CD4-positive, alpha-beta T cell treated with Interleukin-6 for 4 hours (primary cell): Measurements from ENCODE around the gene CCDC27.

Experiments
- DNase-seq: peaks from one replicate; pipeline ENCODE4 v3.0.0-alpha.2; 2020; ENCODE audit warnings: mixed read lengths

Gene CCDC27

DNA sequence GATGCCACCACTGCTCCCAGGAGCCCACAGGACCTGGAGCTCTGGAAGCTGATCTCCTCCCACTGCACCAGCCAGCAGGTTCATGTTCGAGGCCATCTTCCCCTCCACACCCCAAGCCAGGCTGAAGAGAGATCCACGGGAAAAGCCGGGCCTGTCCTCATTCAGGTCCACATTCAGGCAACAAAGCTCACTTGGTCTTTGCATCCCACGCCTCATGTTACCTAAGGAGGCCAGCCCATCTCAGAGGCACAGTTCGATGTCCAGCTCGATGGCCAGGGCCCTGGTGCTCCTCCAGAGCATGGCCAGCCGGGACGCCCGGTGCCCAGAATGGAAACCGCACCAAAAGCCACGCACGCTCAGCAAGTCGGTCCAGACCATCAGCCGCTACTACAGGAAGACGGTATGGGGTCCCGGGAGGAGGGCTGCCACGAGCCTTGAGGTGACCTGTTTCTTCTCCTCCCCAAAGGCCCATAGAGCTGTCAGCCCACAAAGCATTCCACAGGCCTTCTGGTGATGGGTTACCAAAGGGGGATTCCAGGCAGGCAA lies at the start of gene CCDC27:
Gene CCDC27 (plus strand): TSS at position 51 of the 546 bp plus-strand sequence. CDS start 32 bp downstream, at position 83.
- DNase-seq, result no peak

DNA sequence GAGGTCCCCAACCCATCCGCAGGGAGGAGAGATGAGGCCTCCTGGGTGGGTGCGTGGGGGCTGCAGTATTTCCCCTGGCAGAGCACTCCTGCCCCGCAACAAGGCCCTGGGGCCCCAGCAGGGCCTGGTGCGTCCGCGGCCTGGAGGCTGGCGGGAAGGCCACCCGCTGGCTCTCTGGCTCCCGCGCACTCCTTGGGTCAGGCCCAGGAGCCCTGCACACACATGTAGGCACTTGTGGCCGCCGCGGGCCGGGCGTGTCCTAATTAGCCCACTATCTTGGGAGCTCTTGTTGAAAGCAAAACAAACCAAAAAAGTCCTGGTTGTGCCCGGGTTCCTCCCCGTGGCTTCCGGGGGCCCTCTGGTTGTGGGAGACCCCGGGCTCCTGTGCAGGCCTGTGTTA lies 49.7 kb upstream of the CCDC27 start:
- no peak for DNase-seq

DNA sequence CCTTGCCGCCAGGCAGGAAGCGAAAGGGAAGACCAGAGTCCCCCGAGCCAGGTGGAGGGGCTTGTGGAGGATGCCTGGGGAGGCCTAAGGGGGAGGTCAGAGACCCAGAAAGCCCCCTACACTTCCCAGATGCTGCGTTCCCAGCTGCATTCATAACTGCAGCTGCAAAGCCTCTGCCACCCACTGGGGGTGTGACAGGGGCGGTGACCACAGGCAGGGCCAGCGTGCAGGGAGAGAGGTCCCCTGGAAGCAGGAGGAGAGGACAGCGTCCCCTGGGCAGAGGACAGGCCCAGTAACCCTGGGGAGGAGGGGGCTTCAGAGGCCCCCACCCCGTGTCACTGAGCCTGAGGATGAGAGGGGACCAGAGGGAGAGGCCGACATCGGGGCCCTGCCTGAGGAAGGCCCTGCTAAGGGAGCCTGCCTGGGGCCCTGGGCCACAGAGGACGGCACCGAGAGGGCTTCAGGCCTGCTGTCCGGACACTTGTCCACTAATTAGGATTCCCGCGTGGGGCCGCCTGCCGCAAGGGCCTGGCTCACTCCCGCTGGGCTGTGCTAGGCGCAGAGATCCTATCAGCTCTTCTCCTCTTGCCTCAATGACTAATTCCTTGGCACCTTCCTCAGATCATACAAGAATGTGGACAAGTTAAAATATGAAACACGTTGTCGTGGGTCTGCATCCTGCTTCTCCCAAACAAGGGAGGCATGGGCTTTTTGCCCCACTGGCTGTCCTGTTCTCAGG lies 49.1 kb upstream of the CCDC27 start:
- no peak for DNase-seq

DNA sequence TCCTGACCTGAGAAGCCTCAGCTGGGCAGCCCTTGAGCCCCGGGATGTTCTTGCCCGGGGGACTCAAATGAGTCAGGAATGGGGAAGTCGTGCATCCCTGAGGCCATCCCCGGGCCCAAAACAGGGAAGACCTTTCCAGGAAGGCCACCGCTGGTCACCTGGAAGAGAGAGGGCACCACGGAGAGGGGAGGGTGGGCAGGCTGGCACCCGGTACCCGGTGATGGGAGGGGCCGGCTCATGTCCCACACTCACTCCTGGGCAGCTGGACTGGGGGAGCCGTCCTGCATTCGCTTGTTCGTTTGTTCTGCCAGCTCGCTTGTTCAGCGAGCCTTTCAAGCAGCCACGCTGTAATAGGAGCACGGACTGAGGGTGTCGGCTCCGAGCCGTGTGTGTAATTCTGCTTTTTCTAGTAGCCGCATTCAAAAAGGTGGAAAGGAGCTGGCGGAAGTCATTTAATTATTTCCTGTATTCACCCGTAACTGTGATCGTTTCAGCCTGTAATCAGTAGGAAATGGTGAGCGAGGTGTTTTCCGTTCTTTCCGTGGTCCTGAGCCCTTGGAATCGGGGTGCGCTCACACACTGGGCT lies 48.4 kb upstream of the CCDC27 start:
- no peak for DNase-seq

DNA sequence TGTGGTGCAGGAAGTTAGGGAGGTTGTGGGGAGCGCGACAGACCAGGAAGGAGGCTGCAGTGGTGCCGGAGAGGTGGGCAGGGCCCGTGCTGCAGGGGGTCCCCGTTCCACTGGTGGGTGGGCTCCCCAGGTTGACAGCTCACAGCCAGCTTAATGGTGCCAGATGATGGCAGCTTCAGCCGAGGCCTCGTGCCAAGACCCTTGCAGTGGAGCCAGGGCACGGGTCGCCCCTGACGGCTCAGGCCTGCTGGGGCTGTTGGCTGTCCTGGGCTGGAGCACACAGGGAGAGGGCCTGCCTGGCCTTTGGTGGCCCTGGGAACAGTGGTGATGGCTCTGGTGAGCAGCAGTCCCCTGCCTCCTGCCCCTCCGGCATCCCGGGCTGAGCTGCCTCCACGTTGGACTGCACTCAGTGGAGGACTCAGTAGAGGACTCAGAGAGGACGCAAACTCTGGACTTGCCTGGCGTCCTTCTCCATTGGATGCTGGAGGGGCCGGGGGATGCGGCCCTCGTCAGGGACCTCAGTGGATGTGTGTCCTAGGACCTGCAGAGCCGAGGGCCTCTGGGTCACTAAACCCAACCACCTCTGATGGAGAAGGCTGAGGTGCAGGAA lies 46.8 kb upstream of the CCDC27 start:
- no peak for DNase-seq

DNA sequence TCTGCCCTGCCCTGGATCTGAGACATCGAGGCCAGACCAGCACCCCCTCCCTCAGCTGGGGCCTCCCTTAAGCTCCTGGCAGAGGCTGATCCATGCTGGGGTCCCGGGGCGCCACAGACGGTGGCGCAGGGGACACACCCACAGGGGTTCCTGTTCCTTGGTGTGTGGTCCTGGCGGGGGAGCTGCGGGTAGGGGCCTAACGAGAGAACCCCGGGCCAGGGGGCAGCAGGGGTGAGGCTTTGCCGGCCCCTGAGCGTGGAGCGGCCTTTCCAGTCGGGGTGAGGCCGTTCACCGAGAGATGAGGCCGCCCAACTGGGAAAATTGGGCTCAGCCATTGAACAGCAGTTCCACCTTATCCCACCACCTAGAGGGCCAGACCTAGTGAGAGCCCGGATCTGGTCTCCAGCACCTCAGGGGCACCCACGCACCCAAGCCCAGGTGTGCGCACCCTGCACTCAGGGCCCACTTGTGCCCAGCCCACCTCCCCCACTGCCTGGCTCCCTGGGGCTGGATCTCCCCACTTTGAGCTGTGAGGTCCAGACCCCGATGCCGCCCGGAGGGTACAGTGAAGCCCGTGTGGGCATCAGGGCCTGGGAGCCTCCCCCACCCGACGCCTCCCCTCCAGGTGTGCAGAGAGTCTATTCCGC lies 45.5 kb upstream of the CCDC27 start:
- no peak for DNase-seq

DNA sequence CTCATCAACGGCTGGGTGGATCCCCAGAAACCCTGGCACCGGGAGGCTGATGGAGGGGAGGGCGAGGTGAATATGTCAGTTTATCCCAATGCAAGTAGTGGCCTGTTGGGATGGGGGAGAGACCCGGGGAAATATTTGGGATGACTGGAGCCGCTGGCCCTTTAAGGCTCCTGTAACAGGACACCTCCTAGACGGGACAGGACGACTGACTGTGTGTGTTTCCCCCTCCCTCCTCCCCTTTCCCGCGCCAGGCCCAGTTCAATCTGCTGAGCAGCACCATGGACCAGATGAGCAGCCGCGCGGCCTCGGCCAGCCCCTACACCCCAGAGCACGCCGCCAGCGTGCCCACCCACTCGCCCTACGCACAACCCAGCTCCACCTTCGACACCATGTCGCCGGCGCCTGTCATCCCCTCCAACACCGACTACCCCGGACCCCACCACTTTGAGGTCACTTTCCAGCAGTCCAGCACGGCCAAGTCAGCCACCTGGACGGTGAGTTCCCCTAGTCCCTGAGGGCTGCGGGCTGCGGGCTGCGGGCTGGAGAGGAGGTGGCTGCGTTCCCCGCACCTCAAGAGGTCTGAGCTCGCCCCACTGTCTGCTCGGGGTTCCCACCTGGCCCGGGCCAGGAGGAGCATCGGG lies 44.8 kb upstream of the CCDC27 start:
- DNase-seq, result no peak

DNA sequence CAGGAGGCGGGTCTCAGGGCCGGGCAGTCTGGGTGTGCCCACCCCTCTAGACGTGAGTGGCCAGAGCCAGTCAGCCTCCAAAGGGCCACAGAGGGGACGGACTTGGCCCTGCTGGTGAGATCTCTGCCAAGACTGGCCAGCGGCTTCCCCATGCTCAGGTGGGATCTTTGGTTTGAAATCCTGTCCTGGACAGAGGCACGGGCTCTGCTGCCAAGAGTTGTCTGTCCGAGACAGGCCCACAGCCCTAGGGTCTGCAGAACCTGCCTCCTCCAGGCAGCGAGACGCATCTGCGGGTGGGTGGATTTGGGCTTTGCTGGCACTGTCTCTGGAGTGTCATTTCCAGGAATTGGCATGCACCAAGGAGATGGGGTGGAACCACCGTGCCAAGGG lies 44.3 kb upstream of the CCDC27 start:
- no peak for DNase-seq

DNA sequence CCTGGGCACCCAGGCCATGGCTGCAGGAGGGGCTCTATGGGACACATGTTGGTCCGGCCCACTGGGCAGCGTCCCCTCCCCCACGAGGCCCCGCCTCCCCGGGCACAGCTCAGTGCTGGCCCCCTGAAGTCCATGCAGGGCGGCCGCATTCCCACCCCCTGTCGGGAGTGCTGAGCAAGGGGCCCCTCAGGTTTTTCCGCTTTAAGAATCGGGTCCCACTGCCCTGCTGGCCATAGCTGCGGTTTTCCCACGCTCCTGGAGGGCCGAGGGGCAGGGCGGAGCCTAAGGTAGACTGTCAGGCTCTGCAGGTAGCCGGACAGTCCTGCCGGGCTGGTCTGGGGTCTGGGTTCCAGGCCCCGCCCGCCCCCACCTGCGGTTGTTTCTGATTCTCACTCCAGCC lies 43.5 kb upstream of the CCDC27 start:
- DNase-seq, result no peak

DNA sequence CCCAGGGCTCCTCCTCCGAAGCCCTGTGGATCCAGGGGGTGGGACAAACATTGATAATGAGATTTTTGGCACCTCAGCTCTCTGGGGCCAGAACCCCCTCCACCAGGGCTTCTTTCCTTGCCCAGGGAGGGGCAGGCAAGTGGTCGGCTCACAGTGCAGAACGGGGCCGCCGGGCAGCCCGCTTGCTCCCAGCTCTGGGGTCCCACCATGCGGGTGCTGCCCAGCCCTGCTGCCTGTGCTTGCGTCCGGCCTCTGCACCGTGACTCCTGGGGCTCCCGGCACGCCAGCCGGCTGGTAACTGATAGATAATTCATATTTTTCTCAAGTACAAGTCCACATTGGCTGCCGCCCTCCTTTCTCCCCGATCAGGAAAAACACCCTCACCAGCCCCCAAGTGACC lies 42.0 kb upstream of the CCDC27 start:
- DNase-seq, result no peak

DNA sequence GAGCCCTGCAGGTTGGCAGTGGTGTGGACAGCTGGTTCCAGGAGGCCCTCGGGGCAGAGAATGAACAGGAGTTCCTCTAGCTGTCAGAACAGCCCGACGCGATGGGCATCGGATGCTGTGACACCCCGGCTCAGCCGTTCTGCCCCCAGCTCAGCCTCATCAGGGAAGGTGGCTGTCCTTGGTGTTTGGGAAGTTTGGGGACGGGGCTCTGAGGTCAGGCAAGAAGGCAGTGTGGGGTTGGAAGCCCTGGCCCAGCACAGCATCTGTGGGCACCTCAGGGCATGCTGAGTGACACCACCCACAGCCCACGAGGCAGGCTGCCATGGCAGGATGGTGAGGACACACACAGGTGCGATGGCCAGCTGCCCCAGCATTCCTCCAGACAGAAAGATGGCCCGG lies 40.9 kb upstream of the CCDC27 start:
- DNase-seq, result no peak

DNA sequence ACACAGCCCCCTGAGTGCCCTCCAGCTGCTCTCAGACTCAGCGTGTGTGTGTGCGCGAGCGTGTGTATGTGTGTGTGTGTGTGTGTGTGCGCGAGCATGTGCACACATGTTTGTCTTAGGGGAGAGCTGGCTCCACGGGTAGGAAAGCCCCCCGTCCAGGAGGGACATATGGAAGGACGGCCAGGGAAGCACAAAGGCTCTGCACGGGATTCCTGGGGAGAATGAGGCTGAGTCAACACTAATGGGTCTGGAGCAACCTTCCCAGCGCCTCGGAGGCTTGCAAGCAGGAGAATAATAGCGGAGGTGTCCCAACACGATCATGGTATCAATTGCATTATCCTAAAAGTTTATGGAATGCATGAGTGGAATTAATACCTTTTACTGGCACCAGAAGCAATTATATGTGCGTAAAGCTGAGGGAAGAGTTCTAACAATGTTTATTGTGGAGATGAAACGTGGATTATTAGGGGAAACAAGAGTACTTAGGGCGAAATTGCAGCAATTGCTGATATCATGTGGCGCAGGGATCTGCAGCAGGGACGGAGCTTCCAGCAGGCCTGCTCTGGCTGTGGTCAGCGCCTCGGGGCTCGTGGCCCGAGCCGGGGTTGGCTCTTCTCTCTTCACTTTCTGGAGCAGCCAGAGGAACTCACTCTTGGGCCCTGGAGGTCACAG lies 40.3 kb upstream of the CCDC27 start:
- DNase-seq, result no peak

DNA sequence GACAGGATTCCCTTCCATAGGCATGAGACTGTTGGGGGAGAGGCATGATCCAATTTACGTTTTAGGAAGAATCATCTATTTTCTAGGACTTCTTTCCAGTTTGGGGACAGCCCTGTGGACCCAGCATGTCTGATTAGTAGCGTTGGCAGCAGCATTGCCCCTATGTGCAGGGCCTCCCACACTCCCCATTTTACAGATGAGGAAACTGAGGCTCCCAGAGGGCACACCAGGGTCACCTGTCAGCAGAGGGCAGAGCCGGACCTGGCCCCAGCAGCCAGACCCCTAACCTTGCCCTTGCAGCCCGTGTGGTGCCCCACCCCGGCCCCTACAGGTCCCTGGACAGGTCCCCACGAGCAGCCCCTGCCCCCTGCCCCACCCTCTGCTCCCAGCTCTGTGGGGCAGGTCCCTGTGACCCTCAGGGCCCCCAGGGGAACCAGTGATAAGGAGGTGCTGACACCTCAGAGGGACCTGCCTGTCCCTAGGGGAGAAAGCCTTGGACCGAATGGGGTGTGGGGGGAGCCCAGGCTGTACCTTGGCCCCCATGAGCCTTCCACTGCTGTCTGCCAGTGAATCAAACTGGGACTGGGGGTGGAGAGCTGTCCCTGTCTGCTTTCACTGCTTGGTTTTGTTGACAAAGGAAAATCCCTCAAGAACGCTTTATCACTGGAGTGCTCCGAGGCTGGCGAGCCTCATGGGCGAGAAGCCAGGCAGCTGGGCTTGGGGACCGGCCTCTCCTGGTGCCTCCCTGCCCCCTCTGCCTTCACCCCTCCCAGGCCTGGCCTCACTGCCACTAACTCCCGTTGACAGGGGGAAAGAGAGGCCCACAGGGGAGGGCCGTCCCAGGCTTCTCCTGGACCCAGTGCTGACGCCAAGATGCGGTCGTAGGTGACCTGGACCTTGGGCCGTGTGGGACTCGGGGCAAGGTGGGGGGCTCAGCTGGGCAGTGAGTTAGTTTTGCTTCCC lies 39.4 kb upstream of the CCDC27 start:
- DNase-seq, result no peak

DNA sequence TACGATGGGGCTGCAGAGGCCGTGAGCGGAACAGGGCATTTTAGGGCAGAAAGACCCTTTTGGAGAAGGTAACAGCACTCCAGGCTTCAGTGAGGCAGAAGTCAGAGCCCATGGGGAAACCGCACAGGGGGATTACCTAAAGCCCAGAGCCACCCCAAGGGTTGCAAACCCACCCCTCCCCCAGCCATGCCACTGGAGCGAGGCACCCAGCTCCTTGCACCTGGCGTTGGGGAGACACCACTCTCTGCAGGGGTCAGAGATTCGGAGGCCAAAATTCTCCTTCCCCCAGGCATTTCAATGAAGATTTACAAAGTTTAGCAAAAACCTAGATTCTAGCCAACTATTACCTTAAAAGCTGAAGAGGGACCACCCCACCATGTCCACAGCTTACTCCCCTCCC lies 38.4 kb upstream of the CCDC27 start:
- no peak for DNase-seq

DNA sequence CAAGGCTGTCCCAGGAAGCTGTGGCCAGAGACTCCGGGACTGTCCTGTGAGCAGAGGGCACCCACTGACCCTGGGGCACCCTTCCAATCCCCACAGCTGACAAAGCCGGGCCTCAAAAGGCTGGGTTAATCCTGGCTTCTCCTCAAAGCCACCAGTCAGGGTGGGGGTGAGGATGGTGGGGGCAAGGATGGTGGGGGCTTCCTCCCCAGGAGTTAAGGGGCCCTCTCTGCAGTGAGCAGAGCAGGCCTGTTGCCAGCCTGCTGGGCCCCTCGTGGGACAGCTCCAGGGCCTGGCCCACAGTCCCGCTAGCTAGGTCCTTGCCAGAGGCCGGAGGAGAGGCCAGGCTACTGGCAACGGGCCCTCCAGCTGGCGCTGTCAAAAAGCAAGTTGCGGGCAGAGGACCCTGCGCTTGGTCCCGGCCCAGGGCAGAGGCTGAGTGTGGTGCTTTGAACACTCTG lies 37.9 kb upstream of the CCDC27 start:
- DNase-seq, result no peak

DNA sequence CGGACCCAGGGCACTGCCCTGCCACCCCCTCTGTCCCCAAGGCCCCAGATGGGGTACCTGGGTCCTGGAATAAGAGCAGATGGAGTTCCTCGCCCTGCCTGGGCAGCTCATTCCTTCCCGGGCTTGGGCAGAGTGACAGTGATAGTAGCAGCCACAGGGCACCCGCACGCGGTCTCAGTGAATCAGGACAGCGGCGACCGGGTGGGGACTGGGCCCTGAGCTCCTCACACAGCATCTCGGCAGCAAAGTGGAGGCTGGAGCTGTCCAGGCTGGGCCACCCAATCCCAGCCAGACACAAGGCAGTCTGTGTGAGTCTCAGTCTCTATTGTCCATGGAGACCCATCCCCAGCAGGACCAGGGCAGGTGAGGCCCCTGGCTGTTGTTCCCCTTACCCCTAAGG lies 37.4 kb upstream of the CCDC27 start:
- no peak for DNase-seq

DNA sequence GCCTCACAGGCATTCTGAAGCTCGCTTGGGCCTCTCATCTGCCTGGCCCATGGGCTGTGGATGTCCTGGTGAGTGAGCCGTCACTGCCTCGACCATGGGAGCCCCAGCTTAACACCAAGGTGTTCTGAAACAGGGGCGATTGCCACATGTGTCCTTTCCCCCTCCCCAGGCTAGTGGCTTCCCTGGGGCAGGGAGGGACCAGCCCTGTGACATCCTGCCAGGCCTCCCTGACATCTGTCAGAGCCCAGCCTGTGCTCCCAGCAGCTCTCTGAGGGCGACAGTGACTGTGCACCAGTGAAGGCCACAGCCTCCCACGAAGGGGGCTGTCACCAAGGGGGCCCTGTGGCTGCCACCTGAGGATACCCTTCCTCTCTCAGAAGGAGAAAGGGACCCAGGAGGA lies 35.9 kb upstream of the CCDC27 start:
- DNase-seq, result no peak

DNA sequence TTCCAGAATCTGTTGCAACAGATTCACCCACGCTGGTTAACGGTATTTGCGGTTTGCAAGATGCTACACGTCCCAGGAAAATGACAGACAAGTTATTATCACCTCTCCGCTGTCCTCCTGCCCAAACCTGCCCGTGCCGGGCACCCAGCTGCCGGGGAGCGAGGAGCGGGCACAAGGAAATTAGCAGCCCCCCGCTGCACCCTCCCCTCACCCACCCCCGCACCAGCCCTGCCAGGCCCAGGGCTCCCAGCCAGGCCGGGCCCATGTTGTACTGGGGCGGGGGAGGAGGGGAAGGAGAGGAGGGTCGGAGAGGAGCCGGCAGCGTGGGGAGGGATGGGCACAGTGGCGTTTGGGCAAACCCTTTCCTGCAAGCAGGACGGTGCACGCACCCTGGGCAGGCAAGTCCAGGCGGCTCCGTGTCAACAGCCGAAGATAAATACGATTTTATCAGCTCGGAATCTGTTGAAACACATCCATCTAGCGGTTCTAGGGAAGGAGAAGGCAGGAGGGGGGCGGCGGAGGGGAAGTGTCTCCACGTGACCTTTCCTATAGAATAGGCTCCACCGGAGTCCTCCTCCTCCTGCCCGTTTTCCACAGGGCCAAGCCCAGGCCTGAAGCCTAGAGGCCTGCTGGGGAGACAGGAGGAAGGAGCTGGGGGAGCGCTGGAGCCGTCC lies 35.1 kb upstream of the CCDC27 start:
- DNase-seq, result no peak

DNA sequence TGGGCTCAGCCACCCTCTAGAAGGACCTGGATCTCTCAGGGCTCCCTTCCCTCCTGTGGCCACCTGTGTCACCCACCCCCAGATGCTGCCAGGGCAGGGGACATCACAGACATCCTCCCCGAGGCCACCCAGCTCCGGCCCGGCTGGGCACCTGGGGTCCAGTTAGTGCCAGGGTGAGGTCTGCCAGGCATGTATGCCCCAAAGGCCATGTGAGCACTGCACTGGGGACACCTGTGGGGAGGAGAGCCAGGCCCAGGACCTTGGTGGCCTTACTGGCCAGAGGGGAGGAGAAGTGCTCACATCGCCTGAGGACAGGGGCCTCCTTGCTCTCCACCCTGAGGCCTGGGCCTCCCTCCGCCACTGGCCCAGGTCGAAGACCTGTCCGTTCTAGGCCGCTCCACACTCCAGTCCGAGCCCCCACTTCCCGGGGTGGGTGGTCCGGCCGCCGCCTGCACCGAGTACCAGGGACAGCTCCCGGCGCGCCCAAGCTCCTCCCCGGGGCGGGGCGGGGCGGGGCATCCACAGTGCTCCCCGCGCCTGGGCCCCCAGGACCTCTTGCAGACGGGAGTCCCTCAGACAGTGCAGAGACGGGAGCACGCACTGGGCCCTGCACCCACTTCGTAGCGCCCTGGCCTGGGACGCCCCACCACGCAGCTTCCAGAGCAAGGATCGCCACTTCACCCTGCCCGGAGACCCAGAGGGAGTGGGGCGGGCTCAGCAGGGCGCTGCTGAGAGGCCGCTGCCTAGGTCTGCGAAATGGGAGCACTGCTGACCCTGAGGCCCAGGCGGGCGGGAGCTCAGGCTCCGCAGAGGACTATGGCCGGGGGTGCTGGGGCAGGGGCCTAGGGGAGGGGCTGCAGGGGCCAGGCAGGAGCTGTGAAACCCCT lies 34.3 kb upstream of the CCDC27 start:
- DNase-seq, result peak; percentile 17

DNA sequence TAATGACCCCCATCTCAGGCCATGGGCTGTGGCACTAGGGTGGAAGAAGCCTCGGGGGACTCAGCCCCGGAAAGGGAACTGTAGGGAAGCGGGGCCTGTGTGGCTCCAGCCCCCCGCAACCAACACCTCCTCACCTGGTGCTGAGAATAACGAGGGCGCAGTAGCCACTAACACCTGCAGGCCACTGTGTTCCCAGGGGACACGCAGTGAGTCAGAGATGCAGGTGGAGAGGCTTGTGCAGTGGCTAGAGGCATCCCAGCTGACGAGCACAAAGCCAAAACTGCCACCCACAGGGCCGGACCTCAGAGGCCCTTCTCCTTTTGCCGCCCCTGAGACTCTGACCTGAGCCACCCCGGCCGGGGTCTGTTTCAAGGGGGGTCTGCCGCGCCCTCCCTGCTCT lies 33.5 kb upstream of the CCDC27 start:
- DNase-seq, result no peak
